Ishikawa (cell line): Measurements from ENCODE around the gene OR10P1.

Experiments used
- EP300 ChIP-seq: IDR thresholded peaks from 2 replicates; pipeline ENCODE4 v1.6.1; 2012; ENCODE audit warnings: borderline replicate concordance
- RAD21 ChIP-seq: IDR thresholded peaks from 2 replicates; pipeline ENCODE4 v1.6.1; 2012; ENCODE audit warnings: low read depth
- TF ChIP-seq, protein P1 (sequence below): IDR thresholded peaks from 2 replicates; pipeline ENCODE4 v1.6.1; 2012

DNA sequence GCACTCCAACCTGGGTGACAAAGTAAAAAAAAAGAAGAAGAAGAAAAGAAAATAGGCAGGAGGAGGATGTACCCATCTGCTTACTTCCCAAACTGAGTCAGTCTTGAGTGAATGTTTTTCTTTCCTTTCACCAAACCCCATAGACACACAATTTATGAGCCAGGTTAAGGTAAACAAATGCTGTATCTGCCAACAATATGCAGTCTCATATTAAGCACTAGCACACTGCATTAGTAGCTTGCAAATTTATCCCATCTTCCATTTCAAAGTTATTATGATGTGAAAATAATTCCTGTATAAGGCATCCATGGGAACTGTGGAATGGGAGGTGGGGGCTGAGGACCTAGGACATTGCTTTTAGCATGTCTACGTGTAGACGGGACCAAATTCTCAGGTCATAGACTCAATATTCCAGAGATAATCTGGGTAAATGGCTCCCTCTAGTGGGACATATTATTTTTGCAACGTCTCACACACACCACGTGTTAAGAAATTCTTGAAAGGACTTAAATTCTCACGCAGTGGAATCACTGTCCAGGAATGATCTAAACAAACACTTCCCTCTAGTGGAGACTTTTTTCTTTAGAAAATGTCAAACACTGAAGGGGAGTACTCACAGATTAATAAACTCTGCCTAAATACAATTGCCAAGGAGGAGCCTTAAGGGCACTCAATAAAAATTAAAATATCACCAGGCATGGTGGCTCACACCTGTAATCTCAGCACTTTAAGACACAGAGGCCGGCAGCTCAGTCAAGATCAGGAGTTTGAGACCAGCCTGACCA, 17.1 kb upstream of the OR10P1 start:
- TF ChIP-seq EP300 (no peak), RAD21 (peak; percentile 94)
- TF ChIP-seq, protein P1, sequence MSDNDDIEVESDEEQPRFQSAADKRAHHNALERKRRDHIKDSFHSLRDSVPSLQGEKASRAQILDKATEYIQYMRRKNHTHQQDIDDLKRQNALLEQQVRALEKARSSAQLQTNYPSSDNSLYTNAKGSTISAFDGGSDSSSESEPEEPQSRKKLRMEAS = peak; percentile 91
